Central memory CD4-positive, alpha-beta T cell (primary cell): ENCODE measurements around the gene UTP11.

Experiments
- DNase-seq: peaks from one replicate; pipeline ENCODE4 v3.0.0; 2022

Gene UTP11

DNA sequence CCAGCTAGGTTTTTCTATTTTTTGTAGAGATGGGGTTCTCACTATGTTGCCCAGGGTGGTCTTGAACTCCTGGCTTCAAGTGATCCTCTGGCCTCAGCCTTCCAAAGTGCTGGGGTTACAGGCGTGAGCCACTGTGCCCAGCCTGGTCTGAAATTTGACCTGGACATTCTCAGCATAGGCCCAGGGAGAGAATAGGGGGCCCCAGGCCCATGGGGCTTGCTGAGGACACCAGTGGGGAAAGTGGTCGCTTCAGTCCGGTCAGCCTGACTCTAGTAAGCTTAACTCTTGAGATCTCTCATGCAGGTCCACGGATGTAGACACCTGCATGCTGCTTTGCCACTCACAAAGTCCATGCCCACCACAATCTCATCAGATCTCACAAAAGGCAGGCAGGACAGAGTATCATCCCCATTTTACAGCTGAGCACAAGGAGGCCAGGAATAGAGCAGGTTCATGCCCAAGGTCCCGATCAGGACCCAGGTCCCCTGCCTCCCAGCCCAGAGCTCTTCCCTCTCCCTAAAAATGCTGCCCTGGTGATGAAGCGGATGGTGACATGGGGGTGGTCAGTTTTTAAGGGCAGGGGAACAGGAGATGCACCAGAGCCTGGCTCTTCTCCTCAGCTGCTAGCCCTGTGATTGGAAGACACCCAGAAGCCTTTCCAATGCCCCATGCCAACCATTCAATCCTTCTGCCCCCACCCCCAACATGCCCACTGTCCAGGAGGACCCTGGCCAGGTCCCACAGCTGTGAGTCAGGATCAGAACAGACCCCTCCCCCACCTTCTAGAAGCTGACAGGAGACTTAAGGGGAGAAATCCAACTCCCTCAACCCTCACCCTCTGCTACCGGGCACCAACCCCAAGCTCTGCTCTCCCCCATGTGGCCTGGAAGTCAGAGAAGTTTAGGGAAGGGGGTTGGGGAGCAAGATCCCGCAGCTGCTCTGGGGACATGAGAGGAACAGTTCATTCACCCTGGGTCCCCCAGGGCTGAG lies 9.0 kb upstream of the UTP11 start:
- no peak for DNase-seq

DNA sequence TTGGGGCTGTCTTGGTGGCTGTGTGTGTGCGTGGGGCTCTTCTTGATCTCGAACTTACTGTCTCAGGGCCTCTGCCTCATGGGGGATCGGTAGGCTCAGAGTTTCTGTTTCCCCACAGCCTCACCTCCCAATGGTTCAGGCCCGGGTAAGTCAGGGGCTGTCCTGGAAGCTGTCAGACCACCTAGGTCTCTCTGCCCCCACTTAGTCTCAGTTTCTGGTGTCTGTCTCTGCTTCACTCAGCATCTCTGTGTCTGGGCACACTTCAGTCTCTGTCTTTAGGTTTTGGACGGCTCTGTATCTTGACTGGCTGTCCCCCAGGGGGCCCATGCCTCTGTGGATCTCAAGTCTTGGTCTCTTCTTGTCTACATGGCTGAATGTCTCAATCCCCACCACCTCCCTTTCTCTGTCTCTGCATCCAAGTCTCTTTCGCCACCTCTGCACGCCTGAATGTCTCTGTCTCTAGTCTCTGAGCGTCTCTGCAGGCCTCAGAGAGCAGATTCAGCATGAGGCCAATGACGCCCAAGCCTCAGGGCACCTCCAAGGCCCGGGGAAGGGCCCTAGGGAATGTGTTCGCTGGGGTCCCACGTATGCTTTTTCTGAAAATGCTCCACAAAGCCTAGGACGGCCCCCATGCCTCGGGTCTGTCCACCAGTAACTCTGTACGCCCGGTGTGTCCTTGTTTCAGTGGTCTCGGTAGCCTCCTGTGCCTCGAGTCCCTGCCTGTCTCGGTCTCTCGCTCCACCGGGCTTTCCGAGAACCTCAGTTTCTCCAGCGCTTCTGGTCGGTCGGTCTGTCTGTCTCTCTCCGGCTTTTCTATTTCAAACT lies 8.0 kb upstream of the UTP11 start:
- DNase-seq, result no peak

DNA sequence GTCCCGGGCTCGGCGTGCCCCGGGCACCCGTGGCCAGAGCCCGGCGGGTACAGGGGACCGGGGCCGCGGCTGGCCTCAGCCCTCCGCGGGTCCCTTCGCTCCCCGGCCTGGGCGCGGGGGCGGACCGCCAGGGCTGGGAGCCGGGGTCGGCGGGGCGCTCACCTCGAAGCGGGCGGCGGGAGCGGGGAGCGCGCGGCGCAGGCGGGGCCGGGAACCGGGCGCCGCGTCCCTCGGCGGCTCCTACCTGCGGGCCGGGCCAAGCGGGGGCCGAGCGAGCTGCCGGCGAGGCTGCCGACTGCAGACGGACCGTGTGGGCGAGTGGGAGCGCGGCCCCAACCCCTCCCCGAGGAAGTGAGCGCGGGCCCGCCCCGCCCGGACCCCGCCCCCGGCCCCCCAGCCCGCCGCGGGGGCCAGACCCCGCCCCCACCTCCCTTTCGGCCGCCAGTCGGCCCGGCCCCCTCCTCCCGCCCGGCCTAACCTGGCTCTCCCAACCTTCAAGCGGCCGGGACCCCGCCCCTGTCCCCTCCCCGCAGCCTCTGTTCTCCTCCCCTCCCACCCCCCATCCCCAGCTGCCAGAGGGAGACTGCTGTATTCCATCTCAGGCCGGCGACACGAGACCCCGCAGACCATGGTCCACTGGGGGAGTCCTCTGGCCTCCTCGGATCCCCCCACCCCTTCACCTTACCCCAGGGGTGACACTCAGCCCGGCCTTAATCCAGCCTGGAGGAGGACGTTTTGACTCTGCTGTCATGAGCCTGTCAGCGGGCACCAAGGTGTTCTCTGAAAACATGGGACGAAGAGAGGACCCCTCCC lies 7.1 kb upstream of the UTP11 start, which contains the start of gene FHL3:
Gene FHL3, minus strand, starts transcription at position 320 of the 813 bp plus-strand sequence. CDS start 6,102 bp downstream, outside the sequence.
- DNase-seq, result no peak

DNA sequence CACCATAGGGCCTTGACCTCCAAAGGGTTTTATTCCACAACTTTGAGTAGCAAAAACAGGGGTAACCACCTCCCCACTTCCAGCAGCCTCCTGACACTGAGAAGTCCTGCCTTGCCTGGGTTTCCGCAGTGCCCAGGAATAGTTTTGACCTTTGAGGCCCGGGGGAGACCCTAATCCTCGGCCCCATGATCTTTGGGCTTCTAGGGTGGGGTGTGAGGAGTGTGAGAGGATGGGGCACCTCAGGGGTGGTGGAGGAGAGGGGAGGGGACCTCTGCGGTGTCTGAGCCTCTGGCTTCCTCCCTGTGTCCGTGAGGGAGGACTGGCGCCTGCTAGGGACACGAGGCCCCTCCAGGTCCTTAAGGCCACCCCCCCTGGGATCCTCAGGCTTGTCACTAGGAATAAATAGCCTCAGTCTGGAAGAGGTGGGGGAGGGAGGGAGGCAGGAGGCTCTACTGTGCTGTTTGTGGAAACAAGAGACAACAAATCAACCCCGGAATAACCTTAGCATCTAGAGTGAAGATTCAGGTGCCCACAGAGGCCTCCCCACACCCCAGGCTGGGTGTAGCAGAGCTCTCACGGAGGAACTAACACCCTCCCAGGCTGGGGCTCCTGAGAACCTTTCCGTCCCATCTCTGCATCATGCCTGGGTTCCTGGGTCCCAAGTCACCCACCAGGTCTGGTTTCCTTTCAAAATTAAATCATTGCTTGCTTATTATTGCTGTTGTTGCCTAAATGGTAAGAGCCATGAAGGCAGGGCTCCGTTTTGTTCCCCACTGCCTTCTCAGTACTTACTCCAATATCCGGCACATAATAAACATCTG lies 6.3 kb upstream of the UTP11 start:
- DNase-seq, result no peak

DNA sequence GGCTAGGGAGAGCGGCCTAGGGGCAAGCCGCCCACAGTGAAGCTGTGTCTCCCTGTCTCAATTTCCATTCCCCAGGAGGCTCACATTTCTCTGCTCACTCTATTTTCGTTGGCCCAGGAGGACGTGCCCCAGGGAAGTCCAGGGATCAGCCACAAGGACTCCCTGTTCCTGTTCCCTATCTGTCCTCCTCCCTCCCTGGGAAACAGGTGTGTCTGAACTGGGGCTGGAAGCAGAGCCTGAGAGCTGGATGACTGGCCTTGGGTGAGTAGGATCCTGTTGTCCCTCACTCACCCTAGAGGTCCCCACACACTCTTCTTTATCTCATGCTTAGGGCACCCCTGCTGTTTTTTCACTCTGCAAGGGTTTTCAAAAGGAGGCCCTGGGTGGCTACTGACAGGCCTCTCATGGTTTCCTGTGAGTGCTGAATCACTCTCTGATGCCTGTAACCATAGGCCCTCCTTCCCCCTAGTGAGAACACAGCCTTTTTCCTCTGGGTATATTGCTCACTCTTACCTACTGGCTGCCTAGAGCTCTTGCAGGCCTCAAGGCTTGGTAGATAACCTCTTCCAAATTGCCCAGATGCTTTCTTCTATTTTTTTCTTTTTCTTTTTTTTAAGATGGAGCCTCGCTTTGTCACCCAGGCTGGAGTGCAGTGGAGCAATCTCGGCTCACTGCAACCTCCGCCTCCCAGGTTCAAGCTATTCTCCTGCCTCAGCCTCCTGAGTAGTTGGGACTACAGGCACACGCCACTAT lies 3.3 kb upstream of the UTP11 start:
- no peak for DNase-seq

DNA sequence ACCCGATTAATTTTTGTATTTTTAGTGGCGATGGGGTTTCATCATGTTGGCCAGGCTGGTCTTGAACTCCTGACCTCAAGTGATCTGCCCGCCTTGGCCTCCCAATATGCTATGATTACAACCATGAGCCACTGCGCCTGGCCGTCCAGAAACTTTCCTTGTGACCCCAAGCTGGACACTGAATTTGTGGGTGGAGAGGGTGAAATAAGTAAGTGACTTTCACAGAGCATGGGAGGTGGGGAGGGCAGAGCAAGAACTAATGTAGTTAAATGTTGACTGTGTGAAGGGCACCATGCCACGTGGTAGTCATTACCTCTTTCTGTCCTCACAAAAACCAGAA lies 2.7 kb upstream of the UTP11 start:
- no peak for DNase-seq

DNA sequence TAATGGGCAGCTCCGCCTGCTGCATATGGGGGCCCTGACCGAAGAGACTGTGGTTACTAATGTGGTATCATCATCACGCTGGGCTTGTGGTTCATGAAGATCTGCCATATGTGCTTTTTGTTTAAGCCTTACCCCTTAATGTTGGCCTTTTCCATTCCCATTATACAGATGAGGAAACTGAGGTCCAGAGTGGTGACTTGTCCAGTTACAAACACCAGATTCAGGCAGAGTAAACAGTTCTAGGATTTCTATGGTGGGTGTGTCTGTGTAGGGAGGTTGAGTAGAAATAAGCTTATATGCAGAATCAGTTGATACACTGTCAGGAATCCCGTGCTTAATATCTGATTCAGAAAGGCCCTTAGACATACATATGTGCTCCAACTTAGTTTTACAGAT lies 691 bp downstream of the UTP11 start:
- DNase-seq, result no peak

DNA sequence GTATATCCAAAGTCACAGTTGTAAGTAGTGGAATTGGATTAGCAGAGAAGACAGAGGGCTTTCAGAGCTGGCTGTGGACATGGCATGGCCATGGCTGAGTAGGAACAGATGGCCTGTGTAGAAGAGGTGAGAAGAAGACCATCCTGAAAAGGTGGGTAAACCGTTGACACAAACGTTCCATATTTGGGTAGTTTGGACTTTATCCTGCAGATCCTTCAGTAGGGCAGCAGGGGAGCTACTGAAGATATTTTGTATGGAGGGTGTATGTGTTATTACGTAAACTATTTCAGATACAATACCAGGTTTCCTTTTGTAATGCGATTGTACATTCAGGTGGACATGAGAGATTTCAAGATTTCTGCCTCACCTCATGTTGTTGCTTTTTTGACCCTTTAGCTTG lies 1.6 kb downstream of the UTP11 start:
- DNase-seq, result no peak

DNA sequence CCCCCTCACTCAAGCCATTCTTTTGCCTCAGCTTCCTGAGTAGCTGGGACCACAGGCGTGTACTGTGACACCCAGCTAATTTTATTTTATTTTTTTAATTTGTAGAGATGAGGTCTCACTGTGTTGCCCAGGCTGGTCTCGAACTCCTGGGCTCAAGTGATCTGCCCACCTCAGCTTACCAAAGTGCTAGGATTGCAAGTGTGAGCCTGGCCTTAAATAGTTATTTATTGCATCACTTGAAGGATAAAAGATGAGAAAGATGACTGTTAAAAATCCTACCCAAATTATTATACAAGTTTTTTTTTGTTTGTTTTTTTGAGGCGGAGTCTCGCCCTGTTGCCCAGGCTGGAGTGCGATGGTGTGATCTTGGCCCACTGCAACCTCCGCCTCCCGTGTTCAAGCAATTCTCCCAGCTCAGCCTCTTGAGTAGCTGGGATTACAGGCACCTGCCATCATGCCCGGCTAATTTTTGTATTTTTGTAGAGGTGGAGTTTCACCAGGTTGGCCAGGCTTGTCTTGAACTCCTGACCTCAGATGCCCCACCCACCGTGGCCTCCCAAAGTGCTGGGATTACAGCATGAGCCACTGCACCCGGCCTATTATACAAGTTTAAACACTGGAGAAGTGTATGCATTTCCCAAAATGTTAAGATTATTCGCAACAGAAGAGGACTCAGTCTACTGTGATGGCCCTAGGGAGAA lies 2.3 kb downstream of the UTP11 start:
- no peak for DNase-seq

DNA sequence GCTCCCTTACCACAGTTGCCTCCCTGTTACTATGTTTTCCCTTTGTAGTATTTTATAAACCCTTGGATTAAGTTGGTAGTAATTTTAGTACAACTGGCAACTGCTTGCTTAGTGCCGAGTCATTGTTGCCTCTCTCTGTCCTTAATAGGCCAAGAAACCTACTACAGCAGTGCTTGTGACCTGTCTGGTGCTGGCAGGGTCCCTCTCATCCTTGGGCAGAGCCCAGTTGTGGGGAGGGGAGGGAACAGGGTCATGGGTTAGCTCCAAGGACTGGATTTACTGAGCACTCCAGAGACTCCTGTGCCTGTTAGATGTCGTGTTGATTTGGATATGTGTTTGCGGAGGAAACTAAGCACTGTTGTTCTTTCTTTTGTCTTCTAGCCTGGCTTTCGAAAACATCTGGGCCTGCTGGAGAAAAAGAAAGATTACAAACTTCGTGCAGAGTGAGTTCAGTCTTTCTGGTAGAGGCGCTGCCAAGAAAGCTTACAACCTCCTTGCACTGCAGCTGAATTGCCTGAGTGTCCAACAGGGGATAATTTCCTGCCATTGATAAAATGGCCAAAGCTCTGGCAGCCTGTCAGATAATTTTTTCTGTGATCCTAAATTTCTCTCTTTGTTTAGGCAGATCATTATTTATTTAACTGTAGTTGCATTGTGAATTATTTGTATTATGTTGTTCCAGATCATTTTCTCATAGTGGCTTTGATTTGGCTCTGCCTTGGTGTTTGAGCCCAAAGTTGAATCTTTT lies 3.6 kb downstream of the UTP11 start:
- DNase-seq, result no peak

DNA sequence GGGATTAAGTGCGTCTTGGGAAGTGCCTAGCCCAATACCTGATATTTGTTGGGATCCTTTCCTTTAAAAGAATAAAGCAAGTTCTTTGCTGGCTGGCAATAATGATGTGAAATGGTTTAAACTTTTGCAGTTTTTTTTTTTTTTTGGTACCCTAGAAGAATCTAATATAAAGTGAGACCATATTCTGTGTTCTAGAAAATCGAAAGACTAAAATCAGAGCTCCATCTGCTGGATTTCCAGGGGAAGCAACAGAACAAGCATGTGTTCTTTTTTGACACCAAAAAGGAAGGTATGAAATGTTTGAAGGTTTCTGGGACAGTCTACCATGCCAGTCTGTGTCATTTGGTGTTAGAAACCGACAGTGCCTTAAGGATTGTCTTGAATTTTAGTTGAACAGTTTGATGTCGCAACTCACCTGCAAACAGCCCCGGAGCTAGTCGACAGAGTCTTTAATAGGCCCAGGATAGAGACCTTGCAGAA lies 6.4 kb downstream of the UTP11 start:
- DNase-seq, result peak; percentile 17

DNA sequence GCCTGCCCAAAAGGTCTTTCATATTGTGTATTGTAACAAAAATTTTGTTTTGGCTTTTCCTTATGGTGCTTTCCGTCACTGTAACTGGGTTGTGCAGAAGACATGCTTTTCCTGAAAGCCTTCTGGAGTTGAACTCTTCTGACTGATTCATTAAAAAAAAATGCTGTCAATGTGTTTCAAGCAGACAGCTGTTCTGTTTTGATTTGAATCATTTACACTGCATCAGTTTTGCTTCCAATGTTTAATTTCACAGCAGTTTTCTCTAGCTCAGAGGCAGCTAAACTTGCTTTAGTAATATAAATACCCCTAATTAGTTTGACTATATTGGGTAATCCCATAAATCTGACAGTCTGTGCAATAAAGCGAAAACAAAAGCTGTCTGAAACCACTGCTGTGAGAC lies 7.9 kb downstream of the UTP11 start:
- no peak for DNase-seq

DNA sequence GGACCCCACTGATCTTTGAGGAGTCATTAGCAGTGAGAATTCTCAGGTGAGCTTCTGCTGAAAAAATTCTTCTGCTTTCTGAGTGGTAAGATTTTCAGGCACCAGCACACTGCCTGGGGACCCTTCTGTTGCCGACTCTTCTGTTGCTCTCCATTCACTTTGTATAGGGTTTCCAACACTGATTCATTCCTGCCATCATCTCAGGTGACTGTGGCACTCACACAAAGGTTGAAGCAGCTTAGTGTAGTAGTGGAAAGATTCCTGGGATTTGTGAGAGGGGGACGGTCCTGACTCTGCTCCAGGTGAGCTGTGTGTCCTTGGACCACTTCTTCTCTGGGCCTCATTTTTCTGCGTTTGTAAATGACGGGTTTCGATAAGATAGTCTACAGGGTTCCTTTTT lies 9.4 kb downstream of the UTP11 start:
- no peak for DNase-seq

DNA sequence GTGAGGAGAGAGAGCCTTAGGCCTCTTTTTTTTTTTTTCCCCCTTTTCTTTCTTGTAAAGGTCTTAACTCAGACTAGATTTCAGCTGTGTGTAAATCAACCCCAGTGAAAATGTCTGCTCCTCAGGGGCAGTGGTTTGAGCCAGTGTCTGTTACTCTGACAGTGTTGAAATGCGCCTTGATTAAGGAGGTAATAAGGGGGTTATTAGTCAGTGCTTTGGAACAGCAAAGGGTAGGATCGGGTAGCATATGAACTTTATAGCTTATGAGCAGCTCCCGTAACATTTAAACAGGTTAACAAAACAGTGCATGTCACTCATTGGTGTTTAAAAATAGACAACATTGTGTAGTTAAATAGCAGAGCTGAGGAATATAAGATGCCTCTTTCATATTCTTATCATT lies 10.3 kb downstream of the UTP11 start:
- DNase-seq, result no peak

DNA sequence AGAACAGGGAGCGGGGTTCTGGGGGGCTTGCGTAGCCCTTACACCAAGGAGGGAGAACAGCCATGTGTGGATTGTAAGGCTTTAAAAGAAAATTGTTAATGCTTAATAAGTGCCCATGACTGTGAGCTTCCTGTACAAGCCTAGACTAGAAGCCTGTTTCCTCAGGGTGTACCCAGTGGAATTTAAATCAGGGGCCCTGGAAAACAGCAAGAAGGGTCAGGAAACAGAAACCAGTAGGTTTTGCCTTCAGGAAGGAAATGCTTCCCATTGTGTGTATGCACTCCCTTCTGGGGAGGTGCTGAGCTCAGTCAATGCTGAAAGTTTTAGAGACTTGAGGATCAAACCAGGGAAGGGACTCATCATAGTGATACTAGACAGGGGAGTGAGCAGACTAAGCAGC lies 12.7 kb downstream of the UTP11 start:
- no peak for DNase-seq

DNA sequence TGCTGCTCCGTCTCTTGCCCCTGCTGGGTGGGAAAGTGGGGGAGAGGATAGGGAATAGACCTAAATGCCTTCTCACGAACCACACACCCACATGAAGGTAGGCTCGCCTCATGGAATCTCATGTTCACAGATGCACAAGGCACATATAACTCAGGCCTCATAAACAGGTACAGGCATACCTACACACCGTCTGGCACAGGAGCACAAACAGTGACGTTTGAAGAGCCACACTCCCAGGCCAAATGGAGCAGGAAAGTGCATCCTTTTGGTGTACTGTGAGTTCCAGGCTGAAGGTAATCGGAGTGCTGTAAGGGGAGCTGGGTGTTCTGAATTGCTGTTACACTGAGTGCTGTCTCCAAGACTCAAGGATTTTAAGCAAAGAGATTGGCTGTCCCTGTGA lies 13.1 kb downstream of the UTP11 start:
- no peak for DNase-seq

DNA sequence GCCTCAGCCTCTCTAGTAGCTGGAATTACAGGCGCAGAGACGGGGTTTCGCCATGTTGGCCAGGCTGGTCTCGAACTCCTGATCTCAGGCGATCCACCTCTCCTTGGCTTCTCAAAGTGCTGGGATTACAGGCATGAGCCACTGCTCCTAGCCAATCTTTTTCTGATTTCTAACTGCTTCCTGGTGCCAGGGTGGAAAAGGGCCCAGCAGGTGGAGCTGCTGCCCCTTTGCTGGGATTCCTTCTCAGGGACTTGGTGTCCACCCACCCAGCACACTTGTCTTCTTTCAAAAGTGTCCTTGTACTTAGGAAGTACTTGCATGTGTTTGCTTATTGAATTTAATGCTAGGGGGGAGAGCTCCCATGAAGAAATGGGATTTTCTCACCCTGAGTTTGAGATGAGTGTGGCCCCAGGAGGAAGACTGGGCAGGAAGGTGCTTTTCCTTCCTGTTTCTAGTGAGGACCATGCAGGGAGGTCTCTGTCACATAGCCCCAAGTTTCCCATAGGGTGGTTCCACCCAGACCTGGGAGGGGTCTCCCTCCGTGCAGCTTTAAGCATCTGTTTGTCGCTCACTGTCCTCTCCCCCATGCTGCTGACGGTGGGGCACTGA lies 14.2 kb downstream of the UTP11 start:
- DNase-seq, result no peak

DNA sequence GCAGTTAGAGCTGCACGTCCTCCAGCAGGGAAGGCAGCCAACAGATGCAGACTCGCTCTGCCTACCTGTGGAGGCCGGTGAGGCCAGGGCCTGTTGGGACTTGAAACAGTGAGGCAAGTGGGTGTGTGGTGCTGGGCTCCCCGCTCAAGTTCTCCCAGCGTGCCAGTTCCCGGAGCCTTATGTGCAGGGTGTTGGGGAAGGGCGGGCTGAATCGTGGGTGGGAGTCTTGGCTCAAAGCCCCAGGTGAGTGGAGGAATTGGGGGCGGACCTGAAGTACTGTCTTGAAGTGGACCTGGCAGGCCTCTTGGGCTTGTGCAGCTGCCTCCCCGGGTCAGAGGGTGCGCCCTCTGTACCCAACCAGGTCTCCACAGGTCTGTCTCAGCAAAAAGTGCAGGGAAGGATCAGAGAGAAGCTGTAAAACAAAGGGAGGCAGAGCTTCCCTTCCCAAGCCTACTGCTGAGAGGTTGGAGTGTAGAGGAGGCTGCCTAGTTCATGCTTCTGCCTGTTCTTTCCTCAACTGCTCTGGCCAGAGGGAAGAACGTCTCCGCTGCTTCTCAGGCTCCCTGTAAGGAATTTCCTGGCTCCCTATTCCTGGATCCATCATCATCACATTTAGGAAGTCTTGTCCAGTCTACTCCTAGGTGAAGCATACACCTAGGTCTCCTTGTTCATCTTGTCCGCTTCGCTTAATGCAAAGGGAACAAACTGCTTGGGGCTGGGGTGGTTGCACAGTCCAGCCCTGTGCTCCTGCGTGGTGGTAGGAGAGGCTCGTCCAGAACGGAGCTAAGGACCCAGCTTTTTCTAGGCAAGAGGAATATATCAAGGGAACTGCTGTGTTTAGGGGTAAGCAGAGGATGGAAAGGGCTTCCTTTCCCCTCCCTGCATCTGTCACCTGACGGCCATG lies 14.9 kb downstream of the UTP11 start:
- DNase-seq, result no peak
